Esophagus (tissue), 2 donors: ENCODE results near the gene NLRX1. TPM values are rescaled to one million over a fixed set of nuclear protein-coding genes. Genes with fewer than 3 reads are reported as not detected.
"Not testable (repeated sequence)": the region's sequence is repeated elsewhere in the genome, so short reads cannot be mapped to it uniquely, and the experiment has no call there.

ENCODE experiments used
- H3K27ac ChIP-seq, 2 donors: one replicate each; pipeline ENCODE4 v1.5.1; 2013; ENCODE audit warnings: low read depth in 2 of 2, mild to moderate bottlenecking in 2 of 2, inconsistent platforms in 1 of 2, low read length in 1 of 2, moderate library complexity in 1 of 2
- H3K27me3 ChIP-seq, 2 donors: one replicate each; pipeline ENCODE4 v1.6.1; 2013; ENCODE audit warnings: low read length in 2 of 2, control low read depth in 1 of 2, mild to moderate bottlenecking in 1 of 2; ENCODE audit not compliant: insufficient read depth in 2 of 2, control insufficient read depth in 1 of 2
- H3K36me3 ChIP-seq, 2 donors: one replicate each; pipeline ENCODE4 v1.6.1; 2013; ENCODE audit warnings: low read length in 1 of 2; ENCODE audit not compliant: control insufficient read depth in 2 of 2, insufficient read depth in 2 of 2
- H3K4me1 ChIP-seq, 2 donors: one replicate each; pipeline ENCODE4 v1.6.1; 2013; ENCODE audit warnings: low read length in 1 of 2; ENCODE audit not compliant: control insufficient read depth in 2 of 2, insufficient read depth in 2 of 2
- H3K4me3 ChIP-seq, 2 donors: one replicate each; pipeline ENCODE4 v1.5.1; 2013; ENCODE audit warnings: low read length in 2 of 2, mild to moderate bottlenecking in 2 of 2, low read depth in 1 of 2, moderate library complexity in 1 of 2
- H3K9me3 ChIP-seq, 2 donors: one replicate each; pipeline ENCODE4 v1.6.1; 2013; ENCODE audit warnings: mild to moderate bottlenecking in 2 of 2, low read depth in 1 of 2, low read length in 1 of 2, moderate library complexity in 1 of 2; ENCODE audit not compliant: control insufficient read depth in 2 of 2, insufficient read depth in 1 of 2
- WGBS, 2 donors: extraction: QIAGEN DNeasy Blood & Tissue Kit; methylation state at CpG; one replicate each; pipeline ENCODE4 v1.1.7; 2013; 5-methylcytosine and 5-hydroxymethylcytosine counted together
- polyA plus RNA-seq, 2 donors: library from polyadenylated mRNA; stranded (reverse); fragments of 200-250 nt; gene quantifications; one replicate each; pipeline ENCODE4 v1.2.3, GENCODE V29; 2013
- donor health status: healthy with polysubstance abuse.
- donor health status: Bipolar disorder and iron deficiency.

NLRX1 gene
- polyA plus RNA-seq, 2 donors = 24.9 to 38.8 TPM

DNA sequence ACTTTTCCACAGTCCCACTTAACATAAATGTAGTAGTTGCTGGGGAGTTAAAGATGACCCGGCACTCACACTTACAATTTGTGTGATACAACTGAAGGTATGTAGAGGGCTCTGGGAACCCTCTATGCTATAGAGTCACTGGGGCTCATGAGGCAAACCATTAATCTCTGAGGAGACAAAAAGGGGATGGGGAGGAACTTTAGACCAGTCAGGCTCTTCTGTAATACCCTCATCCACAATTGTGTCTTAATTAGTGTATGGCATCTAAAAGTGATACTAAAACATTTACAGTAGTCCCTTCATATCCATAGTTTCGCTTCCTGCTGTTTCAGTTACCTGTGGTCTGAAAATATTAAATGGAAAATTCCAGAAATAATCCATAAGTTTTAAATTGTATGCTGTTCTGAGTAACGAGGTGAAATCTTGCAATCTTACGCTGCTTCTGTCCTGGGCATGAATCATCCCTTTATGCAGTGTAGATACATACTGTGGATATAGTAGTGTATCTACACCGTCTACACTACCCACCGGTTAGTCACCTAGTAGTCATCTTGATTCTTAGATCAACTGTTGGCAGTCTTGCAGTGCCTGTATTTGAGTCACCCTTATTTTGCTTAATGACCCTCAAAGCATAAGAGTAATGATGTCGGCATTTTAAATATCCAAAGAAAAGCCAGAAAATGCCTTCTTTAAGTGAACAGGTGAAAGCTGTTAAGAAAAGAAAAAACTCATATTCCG, 49.8 kb downstream of the NLRX1 start:
- WGBS, 2 donors = 63 to 72% methylated on average over 8 of the region's 8 CpGs
- Histone ChIP-seq H3K4me3 (no peak overlapping the region), H3K4me1 (no peaks in the 10 kb centered on the region), H3K27ac (no peak overlapping the region), H3K9me3 (no peaks in the 10 kb centered on the region), H3K27me3 (no peaks in the 10 kb centered on the region), H3K36me3 (peaks cover 0 to 3% of the 10 kb centered on the region in 2 donors)

DNA sequence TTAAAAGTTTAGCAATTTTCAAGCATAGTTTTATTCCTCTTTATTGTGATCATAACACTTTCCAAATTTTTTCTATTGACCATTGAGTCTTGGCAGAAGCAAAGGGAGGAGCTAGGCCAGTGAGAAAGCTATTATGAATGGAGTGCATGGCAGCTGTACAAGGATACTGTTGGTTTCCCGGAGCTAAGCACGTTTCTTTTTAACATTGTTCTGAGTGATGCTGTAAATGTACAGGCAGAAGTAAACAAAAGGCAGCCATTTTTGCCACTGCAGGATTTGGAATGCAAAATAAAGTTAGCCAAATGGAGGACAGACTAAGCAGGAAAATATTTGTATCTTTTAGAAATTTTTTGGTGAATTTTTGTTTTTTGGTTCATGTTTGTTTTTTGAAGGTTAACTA, 53.8 kb downstream of the NLRX1 start:
- H3K9me3 ChIP-seq = no peaks in the 10 kb centered on the region
- no peak overlapping the region for H3K27ac ChIP-seq
- no peak overlapping the region for H3K4me3 ChIP-seq
- H3K36me3 ChIP-seq = no peaks in the 10 kb centered on the region
- WGBS, 2 donors = 9 to 17% methylated on average over 2 of the region's 2 CpGs
- no peaks in the 10 kb centered on the region for H3K27me3 ChIP-seq
- H3K4me1 ChIP-seq = no peaks in the 10 kb centered on the region

DNA sequence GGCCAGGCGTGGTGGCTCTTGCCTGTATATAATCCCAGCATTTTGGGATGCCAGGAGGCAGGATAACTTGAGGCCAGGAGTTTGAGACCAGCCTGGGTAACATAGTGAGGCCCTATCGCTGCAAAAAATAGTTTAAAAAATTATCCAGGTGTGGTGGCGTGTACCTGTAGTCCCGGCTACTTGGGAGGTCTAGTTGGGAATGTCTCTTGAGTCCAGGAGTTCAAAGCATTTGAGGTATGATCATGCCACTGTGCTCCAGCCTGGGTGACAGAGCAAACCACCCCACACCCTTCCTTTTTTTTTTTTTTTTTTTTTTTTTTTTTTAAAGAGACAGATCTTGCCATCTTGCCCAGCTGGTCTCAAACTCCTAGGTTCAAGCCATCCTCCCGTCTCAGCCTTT, 54.4 kb downstream of the NLRX1 start:
- no peak overlapping the region for H3K27ac ChIP-seq

DNA sequence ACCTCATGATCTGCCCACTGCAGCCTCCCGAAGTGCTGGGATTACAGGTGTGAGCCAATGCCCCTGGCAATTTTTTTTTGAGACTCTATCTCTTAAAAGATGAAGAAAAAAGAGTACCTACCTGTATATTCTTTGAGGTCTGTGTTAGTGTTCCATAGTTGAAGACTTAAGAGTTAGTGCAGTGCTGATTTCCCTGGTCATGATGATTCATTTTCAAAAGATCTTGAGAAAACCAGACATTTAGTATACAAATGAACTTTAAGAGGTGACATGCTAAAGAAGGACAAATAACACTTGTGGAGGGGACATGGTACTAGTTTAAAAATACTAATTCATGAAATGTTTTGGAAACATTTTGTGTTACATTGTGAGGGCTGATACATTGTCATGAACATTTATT, 55.3 kb downstream of the NLRX1 start:
- Histone ChIP-seq H3K4me1 (no peaks in the 10 kb centered on the region), H3K36me3 (no peaks in the 10 kb centered on the region), H3K27ac (no peak overlapping the region), H3K27me3 (no peaks in the 10 kb centered on the region), H3K4me3 (no peak overlapping the region), H3K9me3 (no peaks in the 10 kb centered on the region)
- 79 to 85% methylated on average over 1 of the region's 1 CpG for WGBS, 2 donors

More for the DNA sequence above, 54.4 kb downstream of the NLRX1 start:
- Histone ChIP-seq H3K4me3 (no peak overlapping the region), H3K4me1 (no peaks in the 10 kb centered on the region), H3K27me3 (no peaks in the 10 kb centered on the region), H3K36me3 (no peaks in the 10 kb centered on the region), H3K9me3 (no peaks in the 10 kb centered on the region)
- 96% methylated on average over 5 of the region's 5 CpGs for whole genome bisulfite sequencing, 2 donors

DNA sequence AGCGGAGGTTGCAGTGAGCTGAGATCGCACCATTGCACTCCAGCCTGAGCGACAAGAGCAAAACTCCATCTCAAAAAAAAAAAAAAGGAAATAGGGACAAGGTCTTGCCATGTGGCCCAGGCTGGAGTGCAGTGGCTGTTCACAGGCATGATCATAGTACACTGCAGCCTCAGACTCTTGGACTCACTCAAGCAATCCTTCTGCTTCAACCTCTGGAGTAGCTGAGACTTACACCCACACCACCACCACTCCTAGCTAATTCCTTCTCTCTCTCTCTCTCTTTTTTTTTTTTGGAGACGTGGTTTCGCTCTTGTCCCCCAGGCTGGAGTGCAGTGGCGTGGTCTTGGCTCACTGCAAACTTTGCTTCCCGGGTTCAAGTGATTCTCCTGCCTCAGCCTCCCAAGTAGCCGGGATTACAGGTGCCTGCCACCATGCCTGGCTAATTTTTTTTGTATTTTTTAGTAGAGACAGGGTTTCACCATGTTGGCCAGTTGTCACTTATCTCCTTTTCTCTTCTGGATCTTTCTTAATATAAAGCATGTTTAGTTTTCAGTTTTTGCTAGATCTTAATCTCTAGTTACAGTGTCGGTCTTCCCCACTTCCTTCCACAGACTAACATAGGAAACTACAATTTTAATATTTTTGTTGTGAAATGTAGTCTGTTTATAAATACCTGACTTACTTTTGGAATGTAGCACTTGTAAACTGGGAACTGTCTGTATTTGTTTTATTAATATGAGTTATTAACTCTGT, 60.2 kb downstream of the NLRX1 start:
- H3K36me3 ChIP-seq, H3K27ac ChIP-seq, H3K27me3 ChIP-seq, H3K9me3 ChIP-seq, H3K4me1 ChIP-seq, H3K4me3 ChIP-seq: not testable (repeated sequence)
- 88 to 91% methylated on average over 9 of the region's 9 CpGs for WGBS, 2 donors

DNA sequence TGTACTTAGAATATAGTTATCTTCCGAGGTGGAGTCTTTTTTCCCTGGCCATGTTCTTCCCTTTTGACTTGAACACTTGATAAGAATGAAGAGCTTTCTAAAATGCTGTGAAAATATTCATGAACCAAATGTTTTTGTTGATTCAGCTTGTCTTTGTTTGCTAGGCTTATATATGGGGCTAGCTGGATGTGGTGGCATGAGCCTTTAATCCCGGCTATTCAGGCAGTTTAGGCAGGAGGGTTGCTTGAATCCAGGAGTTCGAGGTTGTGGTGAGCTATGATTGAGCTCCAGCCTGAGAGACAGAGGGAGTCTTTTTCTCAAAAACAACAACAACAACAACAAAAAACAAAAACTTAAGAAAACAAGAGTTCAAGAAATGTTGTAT, 60.8 kb downstream of the NLRX1 start:
- no peaks in the 10 kb centered on the region for H3K9me3 ChIP-seq
- WGBS, 2 donors = 74 to 78% methylated on average over 3 of the region's 3 CpGs

DNA sequence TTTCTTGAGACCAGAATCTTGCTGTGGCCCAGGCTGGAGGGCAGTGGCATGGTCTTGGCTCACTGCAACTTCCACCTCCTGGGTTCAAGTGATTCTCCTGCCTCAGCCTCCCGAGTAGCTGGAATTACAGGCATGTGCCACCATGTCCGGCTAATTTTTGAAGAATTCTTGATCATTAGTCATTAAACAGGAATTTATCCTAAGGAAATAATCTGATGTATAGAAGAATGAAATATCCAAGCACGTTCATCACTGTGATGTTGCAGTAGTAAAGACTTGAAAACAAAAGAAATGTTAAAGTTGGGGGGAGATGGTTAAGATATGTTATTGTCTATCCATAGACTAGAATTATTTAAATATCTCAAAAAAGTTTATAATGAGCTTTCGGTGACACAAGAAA, 61.2 kb downstream of the NLRX1 start:
- Histone ChIP-seq H3K36me3 (no peaks in the 10 kb centered on the region), H3K4me1 (no peaks in the 10 kb centered on the region), H3K9me3 (no peaks in the 10 kb centered on the region), H3K27ac (no peak overlapping the region), H3K4me3 (no peak overlapping the region), H3K27me3 (no peaks in the 10 kb centered on the region)
- WGBS, 2 donors = 70 to 78% methylated on average over 4 of the region's 4 CpGs

More for the DNA sequence above, 60.8 kb downstream of the NLRX1 start:
- no peaks in the 10 kb centered on the region for H3K27me3 ChIP-seq
- H3K27ac ChIP-seq = no peak overlapping the region
- no peaks in the 10 kb centered on the region for H3K36me3 ChIP-seq
- no peaks in the 10 kb centered on the region for H3K4me1 ChIP-seq
- no peak overlapping the region for H3K4me3 ChIP-seq

Other genes with a start within 250 kb of the NLRX1 start
- 10 to 100 TPM in 1 of 2 donors, 1 to 10 TPM in 1; 8.5 to 30.4 TPM for gene BCL9L, start 242.8 kb upstream of the NLRX1 start, polyA plus RNA-seq
- 10 to 100 TPM in 1 of 2 donors, 1 to 10 TPM in 1; 1.1 to 11.2 TPM for gene UPK2, start 212.4 kb upstream of the NLRX1 start, polyA plus RNA-seq
- gene FOXR1, start 197.0 kb upstream of the NLRX1 start, polyA plus RNA-seq = not detected
- gene CENATAC, start 170.6 kb upstream of the NLRX1 start, polyA plus RNA-seq = 10 to 100 TPM; 18.2 to 52.1 TPM
- gene RPS25, start 150.4 kb upstream of the NLRX1 start, polyA plus RNA-seq = 1,000 to 10,000 TPM; 1,420 to 2,000 TPM
- 10 to 100 TPM; 11.7 to 32.5 TPM for gene TRAPPC4, start 150.0 kb upstream of the NLRX1 start, polyA plus RNA-seq
- gene SLC37A4, start 137.8 kb upstream of the NLRX1 start, polyA plus RNA-seq = 1 to 10 TPM; 7.3 to 9.3 TPM
- gene HYOU1, start 111.5 kb upstream of the NLRX1 start, polyA plus RNA-seq = 10 to 100 TPM; 32.9 to 39.1 TPM
- gene VPS11, start 100.9 kb upstream of the NLRX1 start, polyA plus RNA-seq = 10 to 100 TPM; 22.4 to 29.0 TPM
- gene HMBS, start 83.8 kb upstream of the NLRX1 start, polyA plus RNA-seq = 10 to 100 TPM; 18.0 to 24.2 TPM
- gene DPAGT1, start 66.9 kb upstream of the NLRX1 start, polyA plus RNA-seq = 10 to 100 TPM; 16.5 to 21.5 TPM
- 10 to 100 TPM in 1 of 2 donors, 1 to 10 TPM in 1; 8.4 to 13.1 TPM for gene C2CD2L, start 61.4 kb upstream of the NLRX1 start, polyA plus RNA-seq
- gene HINFP, start 47.1 kb upstream of the NLRX1 start, polyA plus RNA-seq = 10 to 100 TPM in 1 of 2 donors, 1 to 10 TPM in 1; 9.1 to 16.0 TPM
- under 1 TPM; 0.21 to 0.81 TPM for gene ABCG4, start 19.7 kb upstream of the NLRX1 start, polyA plus RNA-seq
- gene NHERF4, start 16.8 kb downstream of the NLRX1 start, polyA plus RNA-seq = under 1 TPM; 0.05 to 0.41 TPM
- gene CBL, start 37.6 kb downstream of the NLRX1 start, polyA plus RNA-seq = 1 to 10 TPM; 3.0 to 6.2 TPM
- gene MCAM, start 148.4 kb downstream of the NLRX1 start, polyA plus RNA-seq = 10 to 100 TPM; 10.3 to 34.4 TPM
- 10 to 100 TPM in 1 of 2 donors, 1 to 10 TPM in 1; 7.4 to 16.2 TPM for gene RNF26, start 165.8 kb downstream of the NLRX1 start, polyA plus RNA-seq
- gene C1QTNF5, start 172.2 kb downstream of the NLRX1 start, polyA plus RNA-seq = 1 to 10 TPM; 4.8 to 6.7 TPM
- not detected for gene MFRP, start 178.0 kb downstream of the NLRX1 start, polyA plus RNA-seq
- gene USP2, start 213.0 kb downstream of the NLRX1 start, polyA plus RNA-seq = 1 to 10 TPM; 2.1 to 4.9 TPM